Measurements from ENCODE around the gene MED15.

The MED15 gene

DNA sequence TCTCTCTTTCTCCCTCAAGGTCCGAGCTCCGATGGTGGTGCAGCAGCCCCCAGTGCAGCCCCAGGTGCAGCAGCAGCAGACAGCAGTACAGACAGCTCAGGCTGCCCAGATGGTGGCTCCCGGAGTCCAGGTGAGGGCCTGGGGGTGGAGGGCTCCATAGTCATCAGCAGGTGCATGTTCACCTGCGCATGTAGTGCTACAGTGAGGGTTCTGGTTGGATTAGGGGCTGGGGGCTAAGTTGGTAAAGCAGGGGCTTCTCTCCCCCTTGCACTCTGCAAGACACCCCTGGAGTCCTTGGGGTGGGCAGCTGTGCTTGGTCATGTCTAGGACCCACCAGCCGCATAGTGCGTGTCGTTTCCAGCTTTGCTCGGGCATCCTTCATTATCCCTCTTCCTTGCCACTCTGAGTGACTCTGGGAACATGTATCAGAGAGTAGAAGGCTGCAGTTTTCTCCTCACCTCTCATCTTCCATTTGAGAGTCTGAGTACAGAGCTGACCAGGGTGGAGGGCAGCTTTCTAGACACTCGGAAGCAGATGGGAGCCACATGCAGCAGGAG lies 61.2 kb downstream of the MED15 start:
- in situ Hi-C loops (cut with MboI; ENCODE audit: low sequenced_read_pairs): no loop called here

DNA sequence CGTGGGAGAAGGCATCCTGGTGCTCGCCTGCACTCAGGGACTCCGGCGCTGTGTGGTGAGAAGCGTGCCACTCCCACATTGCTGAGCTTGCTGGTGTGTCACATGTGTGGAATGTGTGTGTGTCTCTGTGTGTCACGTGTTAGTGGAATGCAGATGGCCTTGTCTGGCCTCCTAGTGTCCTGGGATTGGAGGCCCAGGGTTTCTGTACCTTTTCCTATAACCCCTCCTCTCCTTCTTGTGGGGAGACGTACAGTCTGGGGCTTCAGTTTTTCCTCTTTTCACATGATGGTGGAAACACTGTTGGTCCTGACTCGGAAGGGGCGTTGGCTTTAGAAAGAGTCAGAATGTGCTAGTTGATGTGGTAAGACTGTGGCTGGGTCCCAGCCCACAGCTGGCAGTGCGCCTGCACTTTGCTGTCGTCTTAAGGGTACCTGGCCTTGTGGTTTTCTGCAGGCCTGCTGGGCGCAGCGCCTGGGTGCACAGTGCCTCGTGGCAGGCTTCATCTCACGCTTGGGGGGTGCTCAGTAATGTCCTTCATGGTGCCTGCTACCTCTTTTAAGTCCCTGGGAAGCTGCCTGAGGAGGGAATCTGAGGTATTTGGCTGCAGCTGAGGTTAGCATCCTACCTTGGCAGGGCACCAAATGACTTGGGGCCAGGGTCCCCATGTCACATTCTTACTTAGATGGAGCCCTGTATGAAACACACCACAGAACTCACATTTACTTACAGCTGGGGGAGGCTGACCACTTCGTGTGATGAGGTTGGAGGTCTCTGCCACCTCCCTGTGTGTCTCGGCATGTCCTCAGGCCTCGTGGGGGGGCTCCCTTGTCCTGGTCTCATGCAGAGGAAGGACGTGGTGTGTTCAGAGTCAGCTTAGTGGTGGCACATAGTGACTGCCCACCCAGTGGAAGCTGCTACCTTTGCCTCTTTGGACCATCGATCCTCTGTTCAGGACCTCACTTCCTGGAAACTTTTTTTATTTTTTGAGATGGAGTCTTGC lies 61.9 kb downstream of the MED15 start:
- in situ Hi-C loops (cut with MboI; ENCODE audit: low sequenced_read_pairs): no loop called here

DNA sequence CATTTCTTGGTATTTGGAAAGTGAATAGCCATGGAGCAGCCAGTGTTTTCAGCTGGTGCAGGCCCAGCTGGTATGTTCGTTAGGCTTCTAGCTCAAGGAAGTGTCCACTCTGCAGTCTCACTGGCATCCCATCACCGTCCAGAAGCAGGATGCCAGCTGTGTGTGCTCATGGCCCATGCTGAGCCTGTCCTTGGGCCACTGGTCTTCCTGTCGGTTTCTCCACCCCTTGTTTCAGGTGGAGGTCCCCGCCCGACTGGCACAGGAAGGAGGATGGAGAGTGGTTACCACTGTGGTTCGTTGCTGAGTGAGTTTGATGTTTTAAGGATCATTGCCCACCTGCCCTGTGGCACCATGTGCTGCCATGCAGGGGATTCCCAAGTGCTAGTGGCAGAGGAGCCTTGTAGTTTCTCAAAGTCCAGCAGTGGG lies 63.7 kb downstream of the MED15 start:
- in situ Hi-C loops (cut with MboI; ENCODE audit: low sequenced_read_pairs): no loop called here

DNA sequence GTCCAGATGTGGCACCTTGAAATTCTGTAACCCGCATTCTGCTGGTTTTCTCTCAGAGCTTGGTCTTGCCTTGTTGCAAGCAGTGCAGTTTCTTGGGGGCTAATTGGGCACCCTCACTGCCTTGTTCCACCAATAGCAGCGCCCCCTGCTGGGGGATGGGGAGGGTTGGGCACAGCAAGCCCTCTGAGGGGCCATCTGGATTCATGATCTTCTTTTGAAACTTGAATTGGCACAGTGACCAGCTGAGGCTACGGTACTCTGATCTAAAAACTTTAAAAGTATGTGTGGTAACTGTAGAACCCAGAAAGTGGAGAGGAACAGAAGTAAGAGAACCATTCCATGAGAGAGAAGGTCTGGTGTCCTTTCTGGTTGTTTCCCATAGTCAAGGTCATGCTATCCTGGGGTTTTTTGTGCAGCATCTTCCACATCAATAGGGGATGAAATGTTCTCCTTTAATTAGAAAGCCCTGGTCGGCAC lies 64.2 kb downstream of the MED15 start:
- in situ Hi-C loops (cut with MboI; ENCODE audit: low sequenced_read_pairs): no loop called here

DNA sequence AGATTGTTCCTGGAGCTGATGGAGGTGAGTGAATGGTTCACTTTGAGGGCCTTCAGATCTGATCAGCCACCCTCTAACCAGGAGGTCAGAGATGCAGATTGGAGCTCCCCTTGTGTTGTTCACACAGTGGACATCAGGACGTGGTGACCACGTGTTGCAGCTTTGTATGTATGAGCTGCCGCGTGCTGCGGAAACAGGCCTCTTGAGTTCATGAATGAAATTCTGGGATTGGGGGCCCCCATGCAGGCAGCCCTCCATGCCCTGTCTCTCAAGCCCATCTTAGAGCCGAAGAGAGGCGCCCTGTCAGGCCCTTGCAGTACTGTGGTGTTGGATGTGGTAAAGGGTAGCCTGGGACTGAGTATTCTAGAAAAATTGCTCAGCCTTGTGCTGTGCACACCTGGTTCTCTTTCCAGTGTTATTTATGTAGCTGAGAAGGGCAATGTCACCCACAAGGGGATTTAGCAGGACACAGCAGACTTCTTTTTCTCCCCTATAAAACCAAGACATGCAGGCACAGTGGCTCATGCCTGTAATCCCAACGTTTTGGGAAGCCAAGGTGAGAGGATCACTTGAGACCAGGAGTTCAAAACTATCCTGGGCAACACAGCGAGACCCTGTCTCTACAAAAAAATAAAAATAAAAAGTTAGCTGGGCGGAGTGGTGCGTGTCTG lies 64.9 kb downstream of the MED15 start:
- in situ Hi-C loops (cut with MboI; ENCODE audit: low sequenced_read_pairs): no loop called here

DNA sequence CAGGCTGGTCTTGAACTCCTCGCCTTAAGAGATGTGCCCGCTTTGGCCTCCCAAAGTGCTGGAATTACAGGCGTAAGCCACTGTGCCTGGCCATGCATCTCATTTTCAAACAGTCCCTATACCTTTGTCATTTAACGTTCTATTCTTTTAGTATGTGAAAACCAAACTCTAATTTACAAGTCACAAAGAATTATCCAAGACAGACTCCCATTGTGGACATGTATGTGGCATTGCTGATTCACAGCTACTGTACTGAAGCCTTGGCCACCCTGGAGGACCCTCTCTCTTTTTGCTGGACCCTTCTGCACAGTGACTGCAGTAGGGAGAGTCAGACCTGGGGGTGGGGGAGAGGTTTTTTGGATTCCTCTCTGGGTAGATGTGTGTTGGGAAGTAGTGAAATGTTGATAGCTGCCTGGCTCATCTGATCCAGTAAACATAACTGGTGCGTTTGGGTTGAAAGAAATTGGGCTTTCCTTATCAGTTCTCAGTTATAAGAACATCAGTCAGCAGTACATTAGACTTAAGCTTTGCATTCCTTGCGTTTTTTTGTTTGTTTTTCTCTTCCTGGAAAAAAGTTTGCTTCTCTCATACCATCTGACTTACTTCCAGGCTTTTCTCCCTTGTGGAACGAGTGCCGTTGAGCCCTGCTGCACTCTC lies 65.9 kb downstream of the MED15 start:
- in situ Hi-C loops (cut with MboI; ENCODE audit: low sequenced_read_pairs): no loop called here

DNA sequence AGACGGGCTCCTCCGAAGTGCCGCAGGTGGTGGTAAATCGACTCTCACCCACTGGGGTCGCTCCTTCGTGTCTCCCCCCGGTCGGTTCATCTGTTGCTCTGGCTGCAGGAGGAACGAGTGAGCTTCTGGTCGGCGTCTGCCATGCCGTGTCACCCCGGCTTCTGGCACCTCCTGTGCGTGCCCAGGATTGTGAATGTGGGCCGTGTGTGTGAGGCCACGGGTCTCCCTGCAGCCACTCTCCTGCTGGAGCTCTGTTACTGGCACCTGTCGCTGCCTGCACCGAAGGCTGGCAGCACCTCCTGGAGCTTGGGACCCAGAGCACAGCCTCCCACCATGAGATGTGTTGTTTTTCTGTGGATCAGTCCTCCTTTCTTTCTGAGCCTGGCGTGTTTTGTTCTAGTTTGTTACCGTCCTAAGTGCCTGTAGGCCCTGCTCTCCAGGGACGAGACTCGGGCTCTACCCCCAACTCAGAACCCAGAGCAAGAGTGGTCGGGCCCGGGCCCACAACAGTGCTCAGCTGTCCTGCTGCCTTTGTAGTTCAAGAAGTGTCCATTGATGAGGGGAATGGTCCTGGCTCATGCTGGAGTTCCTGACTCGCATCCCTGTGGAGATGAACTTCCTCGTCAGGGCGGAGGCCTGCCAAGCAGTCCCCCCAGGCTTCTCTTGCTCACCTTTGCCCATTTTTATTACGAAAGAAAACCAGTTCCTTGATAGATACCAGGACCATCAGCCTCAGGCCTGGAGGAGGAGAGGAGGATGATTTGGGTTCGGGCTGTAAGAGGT lies 66.6 kb downstream of the MED15 start:
- in situ Hi-C loops (cut with MboI; ENCODE audit: low sequenced_read_pairs): no loop called here

DNA sequence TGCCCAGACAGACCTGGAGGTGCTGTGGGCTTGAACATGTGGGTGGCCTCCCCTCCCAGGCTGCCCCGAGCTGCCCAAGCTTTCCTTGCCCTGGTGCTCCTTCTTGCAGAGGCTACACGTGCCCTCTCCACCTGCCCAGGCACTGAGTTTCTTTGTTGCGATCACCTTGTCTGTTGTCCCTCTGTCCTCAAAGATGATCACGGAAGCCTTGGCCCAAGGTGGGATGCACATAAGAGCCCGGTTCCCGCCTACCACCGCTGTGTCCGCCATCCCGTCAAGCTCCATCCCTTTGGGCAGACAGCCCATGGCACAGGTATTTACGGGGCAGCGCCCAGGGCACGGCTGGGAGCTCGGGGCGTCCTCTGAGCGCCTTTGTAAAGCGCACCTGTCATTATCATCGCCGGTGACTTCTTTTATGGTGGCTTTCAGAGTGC lies 67.5 kb downstream of the MED15 start:
- in situ Hi-C loops (cut with MboI; ENCODE audit: low sequenced_read_pairs): no loop called here

DNA sequence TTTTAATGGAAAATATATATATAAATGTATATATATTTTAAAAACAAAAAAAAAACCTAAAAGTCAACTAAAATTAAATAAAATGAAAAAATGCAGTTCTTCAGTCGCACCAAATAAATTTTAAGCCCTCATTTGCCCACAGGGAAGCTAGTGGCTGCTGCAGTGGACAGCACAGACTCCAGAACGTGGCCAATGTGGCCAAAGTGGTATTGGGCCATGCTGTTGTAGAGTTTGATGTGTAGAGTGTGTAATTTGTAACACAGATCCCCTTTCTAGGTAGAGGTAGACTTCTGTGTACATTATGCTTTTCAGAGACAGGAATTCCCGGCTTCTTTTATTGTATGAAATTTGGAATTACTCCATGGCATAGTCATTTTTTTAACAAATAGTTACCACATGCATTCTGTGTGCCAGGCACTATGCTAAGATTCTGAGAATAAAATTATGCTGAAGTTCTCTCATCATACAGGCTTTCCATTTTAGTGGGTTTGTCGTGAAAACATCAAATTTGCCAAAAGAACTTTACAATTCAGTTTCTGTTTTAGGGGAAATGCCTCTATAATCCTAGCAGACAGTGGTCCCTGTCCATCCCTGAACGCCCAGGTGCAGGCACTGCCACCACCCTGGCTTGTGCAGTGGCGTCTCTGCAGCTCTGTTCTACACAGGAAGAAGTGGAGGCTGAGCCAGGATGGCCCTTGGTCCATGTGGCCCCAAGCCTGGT lies 68.5 kb downstream of the MED15 start:
- in situ Hi-C loops (cut with MboI; ENCODE audit: low sequenced_read_pairs): no loop called here

DNA sequence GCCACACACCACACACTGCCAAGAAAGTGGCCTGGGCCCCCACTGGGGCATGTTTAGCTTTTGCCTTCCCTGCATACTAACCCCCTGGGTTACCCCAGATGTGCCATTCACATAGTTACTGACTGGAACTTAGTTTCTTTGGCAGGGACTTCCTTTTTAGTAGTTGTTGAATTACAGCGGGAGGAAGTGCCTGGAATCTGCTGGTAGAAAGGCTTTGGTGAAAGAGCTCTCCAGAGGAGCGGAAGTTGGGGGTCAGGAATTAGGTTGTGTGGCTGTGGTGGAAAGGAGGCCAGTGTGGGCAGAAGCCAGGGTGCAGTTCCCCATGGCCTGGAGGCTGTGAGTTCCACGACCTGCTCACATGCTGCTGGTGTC lies 69.0 kb downstream of the MED15 start:
- in situ Hi-C loops (cut with MboI; ENCODE audit: low sequenced_read_pairs): no loop called here

DNA sequence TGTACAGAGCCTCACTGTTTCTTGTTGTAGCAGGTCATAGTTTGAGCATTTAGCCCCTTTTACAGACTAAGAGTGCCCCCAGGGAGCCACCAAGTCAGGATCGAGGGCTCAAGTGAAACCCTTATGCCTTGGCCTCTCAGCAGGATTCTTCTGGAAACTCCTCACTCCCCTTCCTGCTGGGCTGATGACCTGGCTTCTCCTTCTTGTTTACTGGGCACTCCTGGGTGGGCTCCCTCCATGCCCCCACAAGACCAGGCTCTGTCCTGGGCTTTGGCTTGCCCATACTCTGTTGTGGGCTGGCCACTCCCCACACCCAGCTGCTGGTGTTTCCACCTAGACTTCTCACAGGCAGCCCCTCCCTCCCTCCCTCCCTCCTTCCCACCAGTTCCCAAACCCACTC lies 69.6 kb downstream of the MED15 start:
- in situ Hi-C loops (cut with MboI; ENCODE audit: low sequenced_read_pairs): no loop called here

DNA sequence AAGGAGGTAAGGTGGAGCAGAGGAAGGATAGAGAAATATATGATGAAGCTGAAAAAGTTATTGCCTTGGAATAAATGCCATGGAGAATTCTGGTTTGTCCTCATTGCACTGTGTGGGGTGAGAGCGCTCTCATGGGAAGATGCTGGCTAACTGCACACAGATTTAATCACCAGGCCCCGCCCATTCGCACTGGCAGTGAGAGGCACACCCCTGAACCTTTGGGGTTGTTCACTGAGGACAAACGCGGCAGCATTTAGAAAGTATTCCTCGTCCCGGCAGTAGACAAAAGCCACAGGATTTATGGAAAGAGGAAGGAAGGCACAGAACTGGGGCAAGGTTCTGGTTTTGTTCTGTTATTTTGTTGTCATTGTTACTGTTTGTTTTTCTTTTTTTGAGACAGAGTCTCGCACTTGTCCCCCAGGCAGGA lies 70.2 kb downstream of the MED15 start:
- in situ Hi-C loops (cut with MboI; ENCODE audit: low sequenced_read_pairs): no loop called here

DNA sequence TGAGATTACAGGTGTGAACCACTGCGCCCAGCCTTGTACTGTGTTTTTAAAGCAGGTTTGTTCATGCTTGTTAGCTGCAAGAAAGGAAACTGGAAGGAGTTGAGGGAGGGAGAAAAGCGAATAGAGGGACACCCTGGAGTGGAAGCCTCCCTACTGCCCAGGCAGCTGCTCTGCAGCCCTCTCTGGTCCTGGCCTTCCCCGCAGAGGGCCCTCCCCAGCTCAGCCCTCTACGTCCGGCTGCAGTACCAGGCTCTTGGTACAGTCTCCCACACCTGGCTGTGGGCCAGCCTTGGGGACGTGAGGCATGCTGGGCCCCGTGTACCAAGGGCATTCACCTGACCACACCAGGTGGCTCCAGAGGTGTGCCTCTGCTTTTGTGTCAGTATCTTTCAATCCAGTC lies 70.8 kb downstream of the MED15 start:
- in situ Hi-C loops (cut with MboI; ENCODE audit: low sequenced_read_pairs): no loop called here

DNA sequence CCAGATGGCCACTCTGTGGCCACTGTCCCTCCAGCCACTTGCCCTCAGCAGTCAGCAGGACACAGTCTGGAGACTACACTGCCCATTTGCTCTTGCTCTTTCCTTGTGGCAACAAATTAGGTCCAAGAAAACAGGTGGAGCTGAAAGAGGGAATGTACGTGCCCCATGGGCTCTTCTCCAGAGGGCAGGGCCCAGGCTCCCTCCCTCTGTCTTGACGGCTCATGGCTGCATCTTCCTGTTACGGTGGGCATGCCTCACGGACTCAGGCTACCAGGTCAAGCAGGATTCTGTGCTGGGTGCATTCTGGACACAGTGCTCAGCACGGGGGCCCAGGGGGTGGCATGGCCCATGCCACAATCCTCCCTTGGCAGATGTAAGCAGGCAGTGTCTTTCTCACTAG lies 71.3 kb downstream of the MED15 start:
- in situ Hi-C loops (cut with MboI; ENCODE audit: low sequenced_read_pairs): no loop called here

DNA sequence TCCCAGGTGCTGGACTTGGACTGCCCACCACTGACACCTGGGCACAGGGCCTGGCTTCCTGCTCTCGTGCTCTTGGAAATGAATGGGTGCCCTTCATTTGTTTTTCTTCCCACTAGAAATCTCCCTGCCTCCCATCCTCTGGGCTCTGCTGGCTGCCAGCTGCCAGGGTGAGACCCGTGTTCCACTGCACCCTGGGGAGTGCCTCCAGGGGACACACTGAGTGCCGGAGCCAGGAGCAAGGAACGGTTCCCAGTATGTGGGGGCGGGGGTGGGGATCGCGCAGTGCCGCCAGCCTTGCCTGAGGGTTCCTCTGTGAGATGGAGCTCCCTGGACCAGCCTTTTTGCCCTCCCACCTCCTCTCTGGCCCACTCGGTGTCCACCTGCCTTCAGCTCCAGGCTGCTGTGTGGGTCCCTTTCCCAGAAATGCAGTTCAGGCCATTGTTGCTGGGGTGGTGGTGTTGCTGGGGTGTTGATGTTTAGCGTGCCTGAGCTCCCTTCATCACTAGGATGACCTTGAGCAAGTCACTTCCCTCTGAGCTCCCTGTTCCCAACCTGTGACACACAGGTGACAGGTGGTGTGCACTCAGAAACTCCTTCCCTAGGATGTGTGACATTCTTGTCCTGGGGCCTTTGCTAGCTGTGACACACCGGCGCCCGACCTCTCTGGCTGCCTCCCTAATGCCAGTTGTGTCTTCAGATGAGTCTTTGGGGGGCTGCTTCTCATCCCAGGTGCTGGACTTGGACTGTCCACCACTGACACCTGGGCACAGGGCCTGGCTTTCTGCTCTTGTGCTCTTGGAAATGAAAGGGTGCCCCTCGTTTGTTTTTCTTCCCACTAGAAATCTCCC lies 72.1 kb downstream of the MED15 start:
- in situ Hi-C loops (cut with MboI; ENCODE audit: low sequenced_read_pairs): no loop called here

DNA sequence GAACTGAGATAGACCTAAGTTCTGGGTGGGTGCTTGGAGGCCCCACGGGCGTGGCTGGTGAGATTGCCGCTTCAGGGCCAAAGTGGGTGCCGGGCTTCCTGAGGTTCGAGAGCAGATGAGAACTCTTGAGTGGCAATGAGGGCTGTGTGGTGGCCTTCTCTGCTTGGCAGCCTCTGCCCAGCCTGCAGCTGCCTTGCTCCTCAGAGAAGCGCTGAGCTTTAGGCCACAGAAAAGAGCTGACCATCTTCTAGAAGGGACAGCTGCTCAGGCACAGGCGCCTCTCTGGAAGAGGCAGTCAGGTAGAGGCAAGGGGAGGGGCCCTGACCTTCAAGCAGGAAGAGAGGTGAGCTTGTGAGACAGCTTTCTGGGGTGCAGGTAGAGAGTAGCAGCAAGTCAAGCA lies 72.8 kb downstream of the MED15 start:
- in situ Hi-C loops (cut with MboI; ENCODE audit: low sequenced_read_pairs): no loop called here

DNA sequence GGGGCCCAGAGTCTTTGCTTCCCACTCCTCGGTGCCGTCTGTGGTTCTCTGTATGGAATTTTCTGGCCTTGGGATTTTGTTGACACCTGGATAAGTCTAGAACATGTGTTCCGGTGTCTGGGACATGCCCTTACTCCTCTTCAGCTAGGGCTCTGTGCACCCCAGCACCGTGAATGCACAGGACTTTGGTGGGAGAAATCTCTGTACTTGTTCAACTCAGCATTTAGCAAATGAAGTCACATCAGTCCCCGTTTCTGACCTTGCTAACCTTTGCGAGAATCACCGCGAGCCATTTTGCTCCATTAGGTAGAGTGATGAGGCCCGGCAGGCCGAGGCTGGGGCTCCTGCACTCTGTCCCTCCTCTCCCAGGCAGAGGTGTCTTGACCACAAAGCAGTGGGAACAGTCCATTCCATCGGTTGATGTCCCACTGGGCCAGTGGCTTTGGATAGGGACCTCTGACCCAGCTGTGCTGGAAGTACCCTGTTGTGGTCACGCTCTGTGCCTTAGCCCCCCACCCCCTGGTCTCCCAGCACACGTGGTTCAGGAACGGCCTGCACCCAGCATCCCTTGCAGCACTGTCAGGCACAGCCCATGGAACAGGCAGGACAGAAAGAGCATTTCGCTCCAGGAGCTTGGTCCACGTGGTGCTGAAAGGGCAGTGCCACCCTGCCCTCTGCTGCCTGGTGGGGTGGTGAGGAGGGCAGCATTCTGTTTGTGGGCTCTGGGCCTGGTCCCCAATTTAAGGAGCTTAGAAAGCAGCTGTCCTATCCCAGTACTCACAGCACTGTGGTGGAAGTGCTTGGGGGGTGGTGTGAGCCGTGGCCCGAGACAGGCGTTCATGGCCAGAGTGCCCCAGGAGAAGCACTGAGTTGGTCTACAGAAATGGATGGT lies 73.4 kb downstream of the MED15 start:
- in situ Hi-C loops (cut with MboI; ENCODE audit: low sequenced_read_pairs): no loop called here

Data from HL-60/S4 treated with retinoic acid at 250 ng/mL for 4 days and 3 days (cell line).